ENCODE measurements around the gene KPNB1. TPM values are rescaled to one million over a fixed set of nuclear protein-coding genes. Genes with fewer than 3 reads are reported as not detected.

The KPNB1 gene
- total and polyA plus RNA-seq, 10 of the 15 experiments (the other 5 are each of a cell fraction or from before 2014, with no cell fraction given): 67.8 to 525 (median 246) TPM

GRCh38 chr17:47703191-47703591 is 53.5 kb downstream of the KPNB1 start (continued):
- TF ChIP-seq RBBP5 (conservative IDR thresholded peaks at IDR 0.05): no peak
- TF ChIP-seq EZH2 (IDR thresholded peaks at IDR 0.05; ENCODE audit: borderline replicate concordance, control insufficient read depth, low read depth, low read length): no peak
- TF ChIP-seq RB1 (IDR thresholded peaks at IDR 0.05; ENCODE audit: borderline replicate concordance): 0 out of 2 replicates have a peak, but pooled peaks have one; percentile 35
- TF ChIP-seq CEBPZ (IDR thresholded peaks at IDR 0.05; ENCODE audit: low read depth, low read length): no peak
- peak; percentile 60; the same call in 1 of the 2 replicates for TF ChIP-seq PAX5 (IDR thresholded peaks at IDR 0.05; ENCODE audit: borderline replicate concordance, low read depth, low read length)

- in situ Hi-C loops (cut with MboI) (no loop called here), intact Hi-C loops (cut with micrococcal nuclease; ENCODE audit: unreplicated experiment) (no loop called here)
- POLR2A ChIA-PET: interaction anchor here (1.3 to 9.2 kb wide), 3 partner anchors 13 to 55 kb away, joined by 3 to 76 read pairs (median 6); no protein-coding TSS in a partner anchor
- H3K9ac ChIP-seq (ENCODE audit: control insufficient read depth, insufficient read depth, low read length): no peak overlapping the region
- no peak for ATAC-seq
- H3K4me1 ChIP-seq (ENCODE audit: control insufficient read depth, insufficient read depth, low read length): peaks cover 42% of the 10 kb centered on the region
- no peak overlapping the region for H2AFZ ChIP-seq (ENCODE audit: control insufficient read depth, low read depth, low read length)
- no peaks in the 10 kb centered on the region for H3K36me3 ChIP-seq (ENCODE audit: control insufficient read depth in 2 of 2, insufficient read depth in 2 of 2, low read length in 1 of 2)
- H3K79me2 ChIP-seq (ENCODE audit: control insufficient read depth, insufficient read depth, low read length): no peaks in the 10 kb centered on the region
- RAD21 ChIA-PET (ENCODE audit: unreplicated experiment): interaction anchor here (0.7 to 9.9 kb wide), 6 partner anchors 10 to 38 kb away, joined by 3 to 136 read pairs (median 4); partner anchors contain the start of gene TBX21
- H3K27ac ChIP-seq (ENCODE audit: control insufficient read depth, insufficient read depth): no peak overlapping the region
- H3K4me2 ChIP-seq (ENCODE audit: control insufficient read depth, insufficient read depth): peak overlapping the region; percentile 75
- no peaks in the 10 kb centered on the region for H3K27me3 ChIP-seq (replicated peaks in 1 of 2; ENCODE audit: control insufficient read depth in 2 of 2, insufficient read depth in 2 of 2, low read length in 1 of 2)
- H3K9me3 ChIP-seq (replicated peaks; ENCODE audit: control insufficient read depth, insufficient read depth, low read length): no peaks in the 10 kb centered on the region
- peak; percentile 27 for FAIRE-seq
- CTCF ChIA-PET: interaction anchor here (0.6 to 9.4 kb wide), 3 partner anchors 12 to 63 kb away, joined by 3 to 229 read pairs (median 8); partner anchors contain the start of gene TBX21
- SMC1A ChIA-PET (ENCODE audit: uncharacterized antibody, unreplicated experiment): interaction anchor here (0.6 to 6.5 kb wide), 7 partner anchors 10 to 41 kb away, joined by 3 to 31 read pairs (median 3); partner anchors contain the start of genes TBKBP1 and TBX21
- DNase-seq (ENCODE audit: low read depth, low spot score): no peak
- WGBS (ENCODE audit: insufficient coverage, insufficient replicate concordance, low lambda C conversion rate, missing lambda C conversion rate): 48% methylated on average over 5 of the region's 5 CpGs
- BruUV-seq (replicated peaks): no TSS peak
- H4K20me1 ChIP-seq (ENCODE audit: control insufficient read depth, insufficient read depth): no peaks in the 10 kb centered on the region
- H3K4me3 ChIP-seq: no peak overlapping the region
- TF ChIP-seq SRF (IDR thresholded peaks at IDR 0.05; ENCODE audit: low read depth in 2 of 2, low read length in 2 of 2) (no peak), NBN (IDR thresholded peaks at IDR 0.05) (no peak), ZBTB4 (CRISPR knock-in tag; IDR thresholded peaks at IDR 0.05) (no peak), CREM (IDR thresholded peaks at IDR 0.05; ENCODE audit: low read depth) (no peak), ZNF592 (IDR thresholded peaks at IDR 0.05) (no peak), RAD51 (IDR thresholded peaks at IDR 0.05) (no peak), MEF2B (IDR thresholded peaks at IDR 0.05; ENCODE audit: partially characterized antibody, poor library complexity, severe bottlenecking) (no peak)
These were observed 54.0 kb downstream of the KPNB1 start for GRCh38 chr17:47703671-47704070.

Measured in GM12878 (cell line).